OCI-LY3 (cell line): ENCODE measurements around the gene DCAF10.

Experiments used
- CTCF ChIP-seq: fragments of 200-600, 300-600 bp; sonication (generic); IDR thresholded peaks from 2 replicates; pipeline ENCODE4 v1.5.1; 2014; ENCODE audit warnings: antibody characterized with exemption, low read length, low read depth
- EZH2phosphoT487 ChIP-seq: fragments of 200-600 bp; shearing (Covaris generic); IDR thresholded peaks from 2 replicates; pipeline ENCODE4 v1.6.1; 2018; ENCODE audit warnings: antibody characterized with exemption, mixed run types, low read depth

GRCh38 chr9:37902131-37902530, 101.5 kb downstream of the DCAF10 start:
- TF ChIP-seq CTCF (no peak), EZH2phosphoT487 (no peak)
